Natural killer cell (primary cell): ENCODE measurements around the gene ZNF280D. TPM values are rescaled to one million over a fixed set of nuclear protein-coding genes. Genes with fewer than 3 reads are reported as not detected.

Experiments
- ATAC-seq, 3 donors: fragments of 150-1000 bp in 2 of 3; fragments of 200-7000 bp in 1 of 3; cut with Tn5 transposase; 1 replicate in 1 of 3; 2 replicates in 2 of 3; pipeline ENCODE4 v1.10.0; 2021; ENCODE audit warnings: mild to moderate bottlenecking in 2 of 3, moderate library complexity in 2 of 3
- DNase-seq, 2 donors: peaks; one replicate each; pipeline versions ENCODE4 v3.0.0 to v3.0.0-alpha.2; 2013 to 2021; ENCODE audit warnings: mixed read lengths in 1 of 2
- H3K27ac ChIP-seq: one replicate; pipeline ENCODE4 v1.5.1; 2013; ENCODE audit warnings: mild to moderate bottlenecking, low read length
- H3K27me3 ChIP-seq: one replicate; pipeline ENCODE4 v1.6.1; 2013; ENCODE audit warnings: low read length; ENCODE audit not compliant: control insufficient read depth, insufficient read depth
- H3K36me3 ChIP-seq: one replicate; pipeline ENCODE4 v1.6.1; 2013; ENCODE audit warnings: low read length; ENCODE audit not compliant: control insufficient read depth, insufficient read depth
- H3K4me1 ChIP-seq: one replicate; pipeline ENCODE4 v1.6.1; 2013; ENCODE audit warnings: low read length; ENCODE audit not compliant: control insufficient read depth, insufficient read depth
- H3K4me3 ChIP-seq: one replicate; pipeline ENCODE4 v1.5.1; 2013; ENCODE audit warnings: low read length
- H3K9me3 ChIP-seq: one replicate; pipeline ENCODE4 v1.6.1; 2013; ENCODE audit warnings: low read length; ENCODE audit not compliant: control insufficient read depth, insufficient read depth
- H3K27ac Mint-ChIP-seq, 2 donors: one replicate each; pipeline ENCODE4 v1.8.0; 2022; ENCODE audit warnings: mild to moderate bottlenecking in 2 of 2, mixed read lengths in 2 of 2, moderate library complexity in 1 of 2
- H3K27me3 Mint-ChIP-seq, 2 donors: one replicate each; pipeline ENCODE4 v1.8.0; 2022; ENCODE audit warnings: low read depth in 2 of 2, mixed read lengths in 2 of 2
- H3K36me3 Mint-ChIP-seq: one replicate; pipeline ENCODE4 v1.8.0; 2022; ENCODE audit warnings: mixed read lengths
- H3K4me1 Mint-ChIP-seq, 2 donors: one replicate each; pipeline ENCODE4 v1.8.0; 2022; ENCODE audit warnings: mixed read lengths in 2 of 2
- H3K4me3 Mint-ChIP-seq: one replicate; pipeline ENCODE4 v1.8.0; 2022; ENCODE audit warnings: mild to moderate bottlenecking, moderate library complexity, mixed read lengths
- H3K9me3 Mint-ChIP-seq, 2 donors: one replicate each; pipeline ENCODE4 v1.8.0; 2022; ENCODE audit warnings: mixed read lengths in 2 of 2
- CTCF ChIP-seq: fragments of 200-600 bp; IDR thresholded peaks from one replicate; pipeline ENCODE4 v1.8.0; 2022; ENCODE audit warnings: antibody characterized with exemption
- WGBS: methylation state at CpG from one replicate; pipeline ENCODE4 v1.1.7; 2013; ENCODE audit warnings: missing lambda C conversion rate; ENCODE audit not compliant: insufficient coverage; 5-methylcytosine and 5-hydroxymethylcytosine counted together
- intact Hi-C: fragments of 100-400 bp; cut with micrococcal nuclease; formaldehyde crosslinking; loops from one replicate; pipeline ENCODE4 v1.14.2; 2022
- total RNA-seq, 4 donors: library from RNA; stranded (reverse); fragments of 120-200 nt in 1 of 4; gene quantifications; one replicate each; pipeline versions ENCODE4 v1.2.3 to v1.2.4, GENCODE V29; 2013 to 2022

The ZNF280D gene
- total RNA-seq, 3 donors from 2014 or later (not counting 1 experiment from before 2014, with no cell fraction given): 35.6 to 39.6 (median 35.9) TPM

- H3K27me3 ChIP-seq: no peaks in the 10 kb centered on the region
- H3K27ac ChIP-seq: no peak overlapping the region
- 32% methylated on average over 4 of the region's 4 CpGs for WGBS
- TF ChIP-seq CTCF: no peak
- ATAC-seq: peak in 1 of 3 donors; percentile 37
- no peak overlapping the region for H3K4me3 ChIP-seq
- Mint-ChIP-seq H3K9me3 (peaks cover 0 to 3% of the 10 kb centered on the region in 2 donors), H3K27ac (no peak overlapping the region), H3K36me3 (no peaks in the 10 kb centered on the region), H3K4me3 (no peak overlapping the region), H3K4me1 (peaks cover 0 to 6% of the 10 kb centered on the region in 2 donors), H3K27me3 (peaks cover 3 to 21% of the 10 kb centered on the region in 2 donors)
- H3K4me1 ChIP-seq: peaks cover 3% of the 10 kb centered on the region
- intact Hi-C loops: no loop called here
- no peak for DNase-seq
- H3K36me3 ChIP-seq: no peaks in the 10 kb centered on the region
- H3K9me3 ChIP-seq: no peaks in the 10 kb centered on the region
These were observed 119.5 kb downstream of the ZNF280D start for GRCh38 chr15:56613811-56614210.

GRCh38 chr15:56608993-56609392 lies 124.3 kb downstream of the ZNF280D start:
- Mint-ChIP-seq H3K27me3 (peaks cover 1 to 49% of the 10 kb centered on the region in 2 donors), H3K4me3 (no peak overlapping the region), H3K36me3 (no peaks in the 10 kb centered on the region), H3K27ac (no peak overlapping the region), H3K4me1 (peaks cover 15 to 19% of the 10 kb centered on the region in 2 donors), H3K9me3 (no peaks in the 10 kb centered on the region)
- ATAC-seq (no peak), DNase-seq (no peak)
- Histone ChIP-seq H3K9me3 (no peaks in the 10 kb centered on the region), H3K36me3 (no peaks in the 10 kb centered on the region), H3K4me3 (no peak overlapping the region), H3K27me3 (no peaks in the 10 kb centered on the region), H3K27ac (no peak overlapping the region), H3K4me1 (peaks cover 3% of the 10 kb centered on the region)
- WGBS: 88% methylated on average over 1 of the region's 1 CpG
- TF ChIP-seq CTCF: no peak
- intact Hi-C loops: no loop called here

GRCh38 chr15:56608140-56608778 lies 125.0 kb downstream of the ZNF280D start:
- intact Hi-C loops: no loop called here
- Mint-ChIP-seq H3K9me3 (no peaks in the 10 kb centered on the region), H3K27ac (no peak overlapping the region), H3K4me1 (peaks cover 15 to 17% of the 10 kb centered on the region in 2 donors), H3K36me3 (peaks cover under 1% of the 10 kb centered on the region), H3K4me3 (no peak overlapping the region), H3K27me3 (peaks cover 0 to 42% of the 10 kb centered on the region in 2 donors)
- H3K27ac ChIP-seq: no peak overlapping the region
- DNase-seq: no peak
- TF ChIP-seq CTCF: no peak
- no peaks in the 10 kb centered on the region for H3K4me1 ChIP-seq
- no peaks in the 10 kb centered on the region for H3K36me3 ChIP-seq
- no peak overlapping the region for H3K4me3 ChIP-seq
- no peaks in the 10 kb centered on the region for H3K9me3 ChIP-seq
- ATAC-seq: peak; percentile 21 to 78 (median 39)
- no CpG with 5 or more reads among the region's 1 CpG for WGBS
- H3K27me3 ChIP-seq: no peaks in the 10 kb centered on the region

- intact Hi-C loops: no loop called here
- Histone ChIP-seq H3K4me1 (no peaks in the 10 kb centered on the region), H3K27ac (no peak overlapping the region), H3K36me3 (no peaks in the 10 kb centered on the region), H3K9me3 (no peaks in the 10 kb centered on the region), H3K4me3 (no peak overlapping the region), H3K27me3 (no peaks in the 10 kb centered on the region)
- TF ChIP-seq CTCF: no peak
- no peak overlapping the region for H3K4me3 Mint-ChIP-seq
- peaks cover 0 to 16% of the 10 kb centered on the region in 2 donors for H3K27me3 Mint-ChIP-seq
- ATAC-seq: no peak
- peaks cover 2 to 6% of the 10 kb centered on the region in 2 donors for H3K9me3 Mint-ChIP-seq
- H3K36me3 Mint-ChIP-seq: peaks cover 15% of the 10 kb centered on the region
- no peak overlapping the region for H3K27ac Mint-ChIP-seq
- H3K4me1 Mint-ChIP-seq: peaks cover 0 to under 1% of the 10 kb centered on the region in 2 donors
- WGBS: 100% methylated on average over 2 of the region's 2 CpGs
- DNase-seq: no peak
These were observed 131.1 kb downstream of the ZNF280D start for GRCh38 chr15:56602253-56602652.
